Panc1 (cell line): ENCODE results near the gene LAMB1. TPM values are rescaled to one million over a fixed set of nuclear protein-coding genes. Genes with fewer than 3 reads are reported as not detected.

Experiments used
- ATAC-seq: fragments of 200-7000 bp; cut with Tn5 transposase; 2 replicates; pipeline ENCODE4 v1.9.1; 2020; ENCODE audit warnings: mild to moderate bottlenecking, moderate library complexity
- BruUV-seq: library from RNA; stranded (reverse); fragments of 400-500 nt; replicated peaks from 2 replicates; lab custom pipeline; 2021; lab: Mats Ljungman, UMichigan
- CTCF ChIA-PET: fragments of 300-600 bp; sonication (Branson Sonifier 250); formaldehyde crosslinking; loops from one replicate; lab custom pipeline; 2022; ENCODE audit warnings: antibody characterized with exemption; lab: Charles Lee
- POLR2A ChIA-PET: fragments of 300-600 bp; sonication (Branson Sonifier 250); formaldehyde crosslinking; loops from one replicate; lab custom pipeline; 2022; ENCODE audit warnings: antibody characterized with exemption; lab: Charles Lee
- DNase-seq: peaks from one replicate; pipeline ENCODE4 v3.0.0-alpha.2; 2010; ENCODE audit warnings: low read depth, low spot score
- H3K27ac ChIP-seq: 2 replicates; pipeline ENCODE4 v1.5.1; 2011; ENCODE audit warnings: mild to moderate bottlenecking, low read length, inconsistent platforms
- H3K27me3 ChIP-seq: fragments of 200-500 bp; sonication (Bioruptor generic); 2 replicates; pipeline ENCODE4 v1.6.0; 2014; ENCODE audit warnings: low read length, inconsistent platforms; ENCODE audit not compliant: control insufficient read depth, insufficient read depth
- H3K36me3 ChIP-seq: fragments of 200-500 bp; sonication (Bioruptor generic); 2 replicates; pipeline ENCODE4 v1.5.1; 2014; ENCODE audit warnings: inconsistent platforms, mild to moderate bottlenecking, low read length, moderate library complexity; ENCODE audit not compliant: control insufficient read depth, insufficient read depth
- H3K4me1 ChIP-seq: 2 replicates; pipeline ENCODE4 v1.5.1; 2011; ENCODE audit warnings: inconsistent platforms, mild to moderate bottlenecking, low read length, moderate library complexity; ENCODE audit not compliant: control insufficient read depth, insufficient read depth
- H3K4me3 ChIP-seq, 2 experiments: 2 replicates each; pipeline ENCODE4 v1.5.1; 2011 to 2012; ENCODE audit warnings: low read depth in 2 of 2, low read length in 2 of 2, mild to moderate bottlenecking in 2 of 2, inconsistent platforms in 1 of 2, moderate library complexity in 1 of 2
- H3K9me3 ChIP-seq: fragments of 200-500 bp; sonication (Bioruptor generic); 2 replicates; pipeline ENCODE4 v1.5.1; 2014; ENCODE audit warnings: low read depth, mild to moderate bottlenecking, inconsistent platforms, low read length, moderate library complexity; ENCODE audit not compliant: control insufficient read depth, insufficient read depth
- POLR2AphosphoS5 ChIP-seq: IDR thresholded peaks from 2 replicates; pipeline ENCODE4 v1.6.1; 2012; ENCODE audit warnings: mild to moderate bottlenecking, low read depth, low read length, moderate library complexity
- SIN3A ChIP-seq: IDR thresholded peaks from 2 replicates; pipeline ENCODE4 v1.6.1; 2012; ENCODE audit warnings: low read depth, mild to moderate bottlenecking, low read length, moderate library complexity, borderline replicate concordance; ENCODE audit not compliant: insufficient read depth
- in situ Hi-C: cut with HindIII; loops from 2 replicates; pipeline ENCODE4 v1.10.0; 2016; ENCODE audit warnings: low sequenced_read_pairs, low pct_unique_long_range_greater_than_20kb
- intact Hi-C: fragments of 100-400 bp; cut with micrococcal nuclease; formaldehyde crosslinking; loops from one replicate; pipeline ENCODE4 v1.10.0; 2022; ENCODE audit not compliant: unreplicated experiment
- total RNA-seq: library from RNA; stranded (reverse); gene quantifications from one replicate; pipeline ENCODE4 v1.2.1, GENCODE V29; 2021; ENCODE audit not compliant: unreplicated experiment

Gene LAMB1
- total RNA-seq, 1 experiment from 2014 or later: 204 TPM

DNA sequence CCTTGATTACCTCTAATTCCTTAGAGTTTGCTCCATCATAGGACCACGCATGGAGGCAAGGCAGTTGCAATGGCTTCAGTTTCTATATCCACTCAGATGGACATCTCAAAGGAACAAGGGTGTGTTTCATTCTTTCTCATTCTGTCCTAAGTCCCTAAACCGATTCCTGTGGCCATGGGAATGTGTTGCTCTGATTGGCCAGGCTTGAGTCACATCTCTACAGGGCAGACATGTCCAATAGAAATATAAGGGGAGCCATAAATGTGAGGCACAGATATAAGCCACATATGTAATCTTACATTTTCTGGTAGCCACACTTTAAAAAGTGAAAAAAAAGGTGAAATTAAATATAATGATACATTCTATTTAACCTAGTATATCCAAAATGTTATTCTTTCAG is 128.8 kb downstream of the LAMB1 start:
- ChIA-PET CTCF (interaction anchor here (1.2 kb wide), 1 partner anchor 131 kb away, joined by 26 read pairs; the partner anchor contains the start of gene CBLL1), POLR2A (no interaction called here)
- Histone ChIP-seq H3K4me1 (no peaks in the 10 kb centered on the region), H3K27me3 (peaks cover 2% of the 10 kb centered on the region; the same call in 1 of the 2 replicates), H3K27ac (no peak overlapping the region), H3K36me3 (no peaks in the 10 kb centered on the region), H3K4me3 (no peak overlapping the region), H3K9me3 (no peaks in the 10 kb centered on the region)
- DNase-seq (no peak), ATAC-seq (0 out of 2 replicates have a peak, but pooled peaks have one; percentile 43)
- in situ Hi-C loops (no loop called here), intact Hi-C loops (loop anchor here (2.0 to 10.0 kb wide), 2 partner anchors 131 to 669 kb away; no protein-coding TSS in a partner anchor)
- BruUV-seq: no TSS peak
- TF ChIP-seq SIN3A: no peak
- TF ChIP-seq POLR2AphosphoS5: no peak

Other genes with a start within 250 kb of the LAMB1 start
- 0.36 TPM for gene SLC26A3, start 199.9 kb downstream of the LAMB1 start, total RNA-seq
- 88.8 TPM for gene DLD, start 112.0 kb downstream of the LAMB1 start, total RNA-seq
- not detected for gene LAMB4, start 127.2 kb upstream of the LAMB1 start, total RNA-seq